GM12892 (cell line): ENCODE results near the gene TINAGL1.

Source experiments
- DNase-seq: peaks from one replicate; pipeline ENCODE4 v3.0.0; 2011; ENCODE audit not compliant: insufficient read length
- FAIRE-seq: peaks from 2 replicates; lab custom pipeline; 2011; peaks lifted over from hg19 to GRCh38; lab: Jason Lieb, UNC
- POLR2A ChIP-seq: IDR thresholded peaks from 2 replicates; pipeline ENCODE4 v1.6.1; 2011; ENCODE audit warnings: low read depth, low read length, control low read depth
- POLR2AphosphoS5 ChIP-seq: IDR thresholded peaks from 2 replicates; pipeline ENCODE4 v1.6.1; 2011; ENCODE audit warnings: low read depth, low read length, control low read depth
- TAF1 ChIP-seq: IDR thresholded peaks from 2 replicates; pipeline ENCODE4 v1.6.1; 2011; ENCODE audit warnings: low read depth, mild to moderate bottlenecking, control low read depth, low read length, borderline replicate concordance

The TINAGL1 gene

DNA sequence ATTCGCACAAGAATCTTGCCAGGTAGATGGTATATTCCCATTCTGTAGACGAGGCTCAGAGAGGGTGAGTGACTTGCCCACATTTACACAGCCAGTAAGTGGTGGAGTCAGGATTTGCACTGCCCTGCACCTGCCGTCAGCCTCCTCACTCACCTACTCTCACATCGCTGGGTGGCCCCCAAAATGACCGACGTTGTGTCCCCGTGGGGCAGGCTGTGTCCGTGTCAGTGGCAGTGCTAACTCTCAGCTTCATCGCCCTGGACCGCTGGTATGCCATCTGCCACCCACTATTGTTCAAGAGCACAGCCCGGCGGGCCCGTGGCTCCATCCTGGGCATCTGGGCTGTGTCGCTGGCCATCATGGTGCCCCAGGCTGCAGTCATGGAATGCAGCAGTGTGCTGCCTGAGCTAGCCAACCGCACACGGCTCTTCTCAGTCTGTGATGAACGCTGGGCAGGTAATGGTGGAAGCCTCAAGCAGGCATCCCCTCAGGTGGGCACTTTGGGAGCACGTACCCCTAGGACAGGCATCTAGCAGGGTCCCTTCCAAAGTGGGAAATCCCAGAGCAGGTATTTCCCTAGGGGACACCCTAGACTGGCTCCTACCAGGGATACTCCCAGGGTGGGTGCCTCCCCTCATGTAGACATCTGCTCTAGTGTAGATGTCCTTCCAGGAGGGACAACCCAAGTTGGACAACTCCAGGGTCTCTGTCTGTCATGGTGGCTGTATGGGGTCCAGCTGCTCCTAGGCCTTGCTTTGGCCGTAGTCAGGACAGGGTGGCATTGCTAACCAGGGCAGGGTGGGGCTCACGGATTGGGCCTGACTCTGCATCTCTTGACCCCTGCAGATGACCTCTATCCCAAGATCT, 44.5 kb downstream of the TINAGL1 start:
- FAIRE-seq = no peak

DNA sequence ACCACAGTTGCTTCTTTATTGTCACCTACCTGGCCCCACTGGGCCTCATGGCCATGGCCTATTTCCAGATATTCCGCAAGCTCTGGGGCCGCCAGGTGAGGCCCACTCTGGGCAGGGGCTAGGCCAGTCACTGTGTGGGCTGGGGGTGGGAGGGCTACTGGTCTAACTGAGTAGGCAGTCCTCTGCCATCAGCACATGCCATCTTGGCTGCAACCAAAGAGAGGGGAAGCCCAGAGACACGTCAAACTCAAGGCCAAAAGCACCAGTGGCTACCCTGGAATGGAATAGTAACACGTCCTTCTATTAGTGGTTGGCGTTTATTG, 45.1 kb downstream of the TINAGL1 start:
- TF ChIP-seq TAF1 (no peak), POLR2AphosphoS5 (no peak), POLR2A (no peak)
- DNase-seq = no peak
- FAIRE-seq = no peak

More for the DNA sequence above, 44.5 kb downstream of the TINAGL1 start:
- DNase-seq = no peak
- TF ChIP-seq POLR2A = no peak
- no peak for TF ChIP-seq TAF1
- no peak for TF ChIP-seq POLR2AphosphoS5

DNA sequence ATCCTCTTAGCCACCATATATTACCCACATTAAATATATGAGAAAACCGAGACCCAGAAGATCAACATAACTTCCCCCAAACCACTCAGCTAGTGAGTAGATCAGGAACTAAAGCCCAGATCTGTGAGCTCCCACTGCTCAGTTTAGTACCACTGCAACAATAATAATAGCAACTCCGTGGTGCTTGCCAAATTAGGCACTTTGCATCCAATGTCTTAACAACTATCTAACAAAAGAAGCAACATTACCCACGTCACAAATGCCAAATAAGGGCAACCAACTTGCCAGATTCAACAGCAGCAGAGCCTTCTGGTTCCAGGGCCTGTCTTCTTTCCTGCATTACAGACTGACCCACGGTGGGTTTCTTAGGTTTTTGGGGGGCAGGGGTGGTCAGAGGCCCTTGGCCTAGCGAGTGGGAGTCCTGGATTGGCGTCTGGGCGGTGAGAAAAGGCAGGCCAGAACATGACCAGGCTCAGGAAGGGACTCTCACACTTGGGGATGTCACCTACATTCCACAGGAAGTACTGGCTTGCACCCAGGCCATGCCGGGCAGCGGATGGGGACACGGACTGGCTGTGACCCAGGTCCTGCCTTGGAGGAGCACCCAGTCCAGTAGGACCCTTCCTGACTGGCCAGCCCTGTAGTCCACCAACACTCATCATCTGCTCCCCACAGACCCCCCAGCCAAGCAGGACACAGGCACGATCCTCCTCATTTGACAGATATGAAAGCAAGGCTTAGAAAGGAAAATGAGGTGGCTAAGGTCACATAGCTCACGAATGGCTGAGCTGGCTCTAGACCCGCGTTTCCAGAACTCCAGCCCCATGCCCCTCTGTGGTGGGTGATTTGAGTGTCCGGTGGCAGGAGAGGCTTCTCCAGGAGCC, 45.8 kb downstream of the TINAGL1 start:
- DNase-seq (no peak), FAIRE-seq (no peak)
- TF ChIP-seq POLR2AphosphoS5 = no peak
- no peak for TF ChIP-seq TAF1
- no peak for TF ChIP-seq POLR2A

DNA sequence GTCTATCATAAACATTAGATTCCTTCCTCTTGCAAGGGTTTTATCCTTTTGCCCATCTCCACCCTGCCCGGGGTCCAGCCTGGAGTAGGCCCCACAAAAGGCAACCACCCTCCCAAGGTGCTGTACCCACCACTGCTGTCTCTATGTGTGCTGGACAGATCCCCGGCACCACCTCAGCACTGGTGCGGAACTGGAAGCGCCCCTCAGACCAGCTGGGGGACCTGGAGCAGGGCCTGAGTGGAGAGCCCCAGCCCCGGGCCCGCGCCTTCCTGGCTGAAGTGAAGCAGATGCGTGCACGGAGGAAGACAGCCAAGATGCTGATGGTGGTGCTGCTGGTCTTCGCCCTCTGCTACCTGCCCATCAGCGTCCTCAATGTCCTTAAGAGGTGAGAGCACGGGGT, 47.0 kb downstream of the TINAGL1 start:
- DNase-seq = no peak
- FAIRE-seq = no peak
- TF ChIP-seq POLR2A (no peak), POLR2AphosphoS5 (no peak), TAF1 (no peak)

DNA sequence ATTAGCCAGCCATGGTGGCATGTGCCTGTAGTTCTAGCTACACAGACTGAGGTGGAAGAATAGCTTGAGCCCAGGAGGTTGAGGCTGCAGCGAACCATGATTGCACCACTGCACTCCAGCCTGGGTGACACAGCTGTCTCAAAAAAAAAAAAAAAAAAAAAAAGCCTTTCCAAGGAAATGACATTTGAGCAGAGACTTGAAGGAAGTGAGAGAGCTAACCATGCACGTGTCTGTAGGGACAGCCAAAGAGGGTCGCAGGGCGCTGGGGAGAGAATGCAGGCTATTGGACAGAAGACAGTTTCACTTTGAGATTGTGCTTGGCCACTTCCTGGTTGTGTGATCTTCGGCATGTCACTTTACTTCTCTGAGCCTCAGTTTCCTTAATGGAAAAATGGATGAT, 48.0 kb downstream of the TINAGL1 start:
- DNase-seq = no peak
- TF ChIP-seq POLR2A = no peak
- TF ChIP-seq POLR2AphosphoS5 = no peak
- no peak for TF ChIP-seq TAF1
- FAIRE-seq = no peak

DNA sequence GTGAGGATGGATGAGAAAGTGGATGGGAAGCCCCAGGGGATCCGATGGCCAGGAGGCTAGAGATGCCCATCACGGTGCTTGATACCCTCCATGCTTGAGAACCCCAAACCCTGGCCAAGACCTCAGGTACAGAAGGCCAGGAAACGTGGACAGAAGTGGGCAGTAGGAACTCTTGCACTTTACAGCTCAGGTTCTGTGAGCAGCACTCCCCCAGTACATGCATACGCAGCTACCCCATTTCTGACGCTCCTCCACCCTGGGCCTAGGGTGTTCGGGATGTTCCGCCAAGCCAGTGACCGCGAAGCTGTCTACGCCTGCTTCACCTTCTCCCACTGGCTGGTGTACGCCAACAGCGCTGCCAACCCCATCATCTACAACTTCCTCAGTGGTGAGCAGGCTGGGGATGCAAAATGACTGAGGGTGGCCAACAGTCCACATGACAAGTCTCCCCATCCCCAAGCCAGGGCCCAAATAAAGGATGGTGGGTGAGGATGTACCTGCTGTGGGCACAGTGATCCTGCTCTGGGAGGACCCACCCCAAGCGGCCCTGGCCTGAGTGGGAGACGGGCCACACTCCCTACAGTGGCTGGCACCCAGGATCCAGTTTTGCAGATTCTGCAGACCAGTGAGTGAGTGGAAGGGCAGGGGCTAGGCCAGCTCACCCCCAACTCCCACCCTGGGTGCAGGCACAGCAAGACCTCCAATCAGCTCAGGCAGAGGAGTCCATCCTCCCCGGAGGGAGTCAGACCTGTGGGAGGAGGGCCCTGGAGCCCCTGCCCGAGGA, 48.6 kb downstream of the TINAGL1 start:
- FAIRE-seq (no peak), DNase-seq (no peak)
- TF ChIP-seq POLR2A (no peak), POLR2AphosphoS5 (no peak), TAF1 (no peak)

DNA sequence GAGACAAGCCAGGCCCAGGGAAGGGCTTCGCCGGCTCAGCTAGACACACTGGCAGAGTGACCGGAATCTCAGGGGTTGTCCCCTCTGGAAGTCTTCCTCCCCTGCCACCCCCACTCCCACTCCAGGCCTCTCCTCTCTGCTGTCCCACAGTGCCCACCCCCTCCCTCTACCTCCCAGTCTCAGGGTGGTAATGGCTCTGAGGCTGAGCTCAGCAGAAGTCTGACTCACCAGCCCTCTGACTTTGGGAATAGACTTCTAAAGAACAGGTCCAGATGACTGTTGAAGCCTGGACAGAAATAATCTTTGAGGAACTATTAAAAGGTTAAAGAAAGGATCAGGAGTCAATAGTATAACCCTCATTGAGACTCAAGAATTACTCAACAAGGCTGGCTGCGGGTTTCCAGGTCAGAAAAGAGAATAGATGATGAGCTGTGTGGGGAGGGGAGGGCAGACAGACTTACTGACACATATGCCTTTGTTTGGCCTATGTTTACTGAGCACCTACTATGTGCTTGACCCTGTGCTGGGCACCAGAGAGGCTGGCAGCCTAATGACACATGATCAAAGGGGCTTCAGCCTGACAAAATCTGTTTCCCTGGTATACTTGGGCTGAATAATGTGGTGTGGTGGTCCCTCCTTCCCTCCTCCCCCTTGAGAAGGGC, 49.4 kb downstream of the TINAGL1 start:
- FAIRE-seq (no peak), DNase-seq (no peak)
- TF ChIP-seq POLR2A = no peak

DNA sequence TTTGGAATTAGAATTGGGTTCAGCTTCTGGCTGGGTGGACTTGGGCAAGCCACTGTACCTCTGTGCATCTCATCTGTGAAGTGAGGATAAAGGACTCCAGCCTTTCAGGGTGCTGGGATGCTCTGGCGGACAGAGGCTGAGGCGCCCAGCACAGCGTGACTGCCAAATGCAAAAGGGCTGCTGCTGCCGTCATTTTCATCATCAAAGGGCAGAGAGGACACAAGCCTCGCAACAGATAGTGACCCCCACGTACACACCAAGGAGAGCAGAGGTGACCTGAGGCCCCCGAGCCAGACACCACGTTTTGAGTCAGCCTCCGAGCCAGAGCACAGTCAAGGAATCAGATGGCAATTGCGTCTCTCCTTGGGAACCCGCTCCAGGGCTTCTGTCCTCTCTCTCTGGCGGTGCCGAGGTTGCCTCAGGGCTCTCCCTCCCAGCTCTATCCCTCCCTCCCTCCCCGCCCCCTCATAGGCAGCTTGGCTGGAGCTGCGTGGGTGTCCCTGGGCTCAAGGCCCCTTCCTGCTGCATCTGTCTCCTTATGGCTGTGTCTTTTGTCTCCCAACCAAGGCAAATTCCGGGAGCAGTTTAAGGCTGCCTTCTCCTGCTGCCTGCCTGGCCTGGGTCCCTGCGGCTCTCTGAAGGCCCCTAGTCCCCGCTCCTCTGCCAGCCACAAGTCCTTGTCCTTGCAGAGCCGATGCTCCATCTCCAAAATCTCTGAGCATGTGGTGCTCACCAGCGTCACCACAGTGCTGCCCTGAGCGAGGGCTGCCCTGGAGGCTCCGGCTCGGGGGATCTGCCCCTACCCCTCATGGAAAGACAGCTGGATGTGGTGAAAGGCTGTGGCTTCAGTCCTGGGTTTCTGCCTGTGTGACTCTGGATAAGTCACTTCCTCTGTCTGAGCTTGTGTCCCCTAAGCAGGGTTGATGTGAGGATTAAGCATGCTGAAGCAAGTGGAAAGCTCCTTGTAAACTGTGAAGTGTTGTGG, 50.2 kb downstream of the TINAGL1 start:
- TF ChIP-seq POLR2A = no peak
- TF ChIP-seq POLR2AphosphoS5 = no peak
- no peak for TF ChIP-seq TAF1
- FAIRE-seq (no peak), DNase-seq (no peak)

DNA sequence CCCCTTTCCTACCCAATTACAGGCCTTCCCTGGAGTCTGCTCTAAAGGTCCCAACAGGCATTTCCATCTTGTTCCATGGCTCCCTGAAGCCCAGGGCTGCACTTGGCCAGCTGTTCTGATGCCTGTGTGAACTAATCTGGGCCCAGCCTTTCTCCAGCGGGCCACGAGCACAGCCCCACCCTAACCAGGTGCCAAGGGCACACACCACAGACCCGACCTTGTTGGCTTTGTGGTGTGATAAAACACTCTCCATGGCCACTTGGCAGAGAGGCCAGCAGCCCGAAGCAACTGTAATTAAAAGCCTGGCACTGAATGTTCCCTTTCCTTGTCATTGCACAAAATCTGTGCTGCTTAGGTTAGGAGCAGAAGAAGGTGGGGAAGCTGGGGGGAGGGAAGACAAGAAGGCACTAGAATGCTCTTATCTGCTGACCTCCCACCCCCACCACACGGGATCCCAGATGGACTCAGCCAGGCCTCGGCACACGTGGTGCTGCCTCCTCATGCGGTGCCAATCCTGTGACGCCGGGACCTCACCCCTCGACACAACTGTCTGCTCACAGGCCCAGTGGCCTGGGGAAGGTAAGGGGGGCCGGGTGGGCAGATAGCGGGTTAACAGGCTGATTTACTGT, 51.1 kb downstream of the TINAGL1 start:
- DNase-seq (no peak), FAIRE-seq (no peak)
- TF ChIP-seq POLR2AphosphoS5 = no peak
- no peak for TF ChIP-seq POLR2A
- TF ChIP-seq TAF1 = no peak
